HL-60 (cell line): ENCODE measurements around the gene MOCS3.

Source experiments
- DNase-seq, 2 experiments: peaks; one replicate each; pipeline ENCODE4 v3.0.0-alpha.2; 2010 to 2020; ENCODE audit warnings: low read depth in 1 of 2, low spot score in 1 of 2
- H3K27ac ChIP-seq: fragments of 250-450 bp; sonication (Bioruptor Pico); replicated peaks from 2 replicates; pipeline ENCODE4 v1.5.1; 2020; ENCODE audit warnings: mild to moderate bottlenecking, moderate library complexity
- H3K27me3 ChIP-seq: fragments of 250-450 bp; sonication (Bioruptor Pico); 2 replicates; pipeline ENCODE4 v1.5.1; 2021; ENCODE audit warnings: mild to moderate bottlenecking, moderate library complexity; ENCODE audit not compliant: insufficient read depth, poor library complexity, severe bottlenecking
- H3K4me3 ChIP-seq: replicated peaks from 2 replicates; pipeline ENCODE4 v1.5.1; 2011; ENCODE audit warnings: mild to moderate bottlenecking, control low read depth, low read length; ENCODE audit not compliant: insufficient read depth
- GABPA ChIP-seq: IDR thresholded peaks from 2 replicates; pipeline ENCODE4 v1.6.1; 2012; ENCODE audit warnings: low read depth
- POLR2AphosphoS5 ChIP-seq: IDR thresholded peaks from 2 replicates; pipeline ENCODE4 v1.6.1; 2012; ENCODE audit warnings: low read depth
- SPI1 ChIP-seq: IDR thresholded peaks from 2 replicates; pipeline ENCODE4 v1.6.1; 2012; ENCODE audit warnings: low read depth, mild to moderate bottlenecking, borderline replicate concordance
- TF ChIP-seq, protein P1 (sequence below): IDR thresholded peaks from one replicate; pipeline ENCODE4 v1.5.1; 2011; ENCODE audit warnings: low read length, control low read depth, inconsistent platforms; ENCODE audit not compliant: insufficient read depth
- TF ChIP-seq, protein P2 (sequence below): IDR thresholded peaks from 2 replicates; pipeline ENCODE4 v1.6.1; 2012; ENCODE audit warnings: low read depth; ENCODE audit not compliant: insufficient replicate concordance

The MOCS3 gene

DNA sequence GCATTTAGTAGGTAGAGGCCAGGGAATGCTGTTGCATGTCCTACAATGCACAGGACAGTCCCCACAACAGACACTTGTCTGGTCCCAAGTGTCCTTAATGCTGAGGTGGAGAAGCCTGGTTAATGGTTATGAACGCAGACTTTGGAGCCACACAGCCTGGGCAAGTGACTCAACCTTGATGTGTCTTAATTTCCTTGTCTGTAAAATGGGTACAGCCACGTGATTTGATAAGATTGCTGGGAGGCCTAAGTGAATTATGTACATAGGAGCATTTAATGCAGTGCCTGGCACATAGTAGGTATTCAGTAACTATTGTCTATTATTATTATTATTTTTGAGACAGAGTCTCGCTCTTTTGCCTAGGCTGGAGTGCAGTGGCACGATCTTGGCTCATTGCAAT is 52.9 kb downstream of the MOCS3 start:
- no peak for DNase-seq
- Histone ChIP-seq H3K27me3 (no peaks in the 10 kb centered on the region), H3K27ac (no peak overlapping the region), H3K4me3 (no peak overlapping the region)
- TF ChIP-seq, protein P1, sequence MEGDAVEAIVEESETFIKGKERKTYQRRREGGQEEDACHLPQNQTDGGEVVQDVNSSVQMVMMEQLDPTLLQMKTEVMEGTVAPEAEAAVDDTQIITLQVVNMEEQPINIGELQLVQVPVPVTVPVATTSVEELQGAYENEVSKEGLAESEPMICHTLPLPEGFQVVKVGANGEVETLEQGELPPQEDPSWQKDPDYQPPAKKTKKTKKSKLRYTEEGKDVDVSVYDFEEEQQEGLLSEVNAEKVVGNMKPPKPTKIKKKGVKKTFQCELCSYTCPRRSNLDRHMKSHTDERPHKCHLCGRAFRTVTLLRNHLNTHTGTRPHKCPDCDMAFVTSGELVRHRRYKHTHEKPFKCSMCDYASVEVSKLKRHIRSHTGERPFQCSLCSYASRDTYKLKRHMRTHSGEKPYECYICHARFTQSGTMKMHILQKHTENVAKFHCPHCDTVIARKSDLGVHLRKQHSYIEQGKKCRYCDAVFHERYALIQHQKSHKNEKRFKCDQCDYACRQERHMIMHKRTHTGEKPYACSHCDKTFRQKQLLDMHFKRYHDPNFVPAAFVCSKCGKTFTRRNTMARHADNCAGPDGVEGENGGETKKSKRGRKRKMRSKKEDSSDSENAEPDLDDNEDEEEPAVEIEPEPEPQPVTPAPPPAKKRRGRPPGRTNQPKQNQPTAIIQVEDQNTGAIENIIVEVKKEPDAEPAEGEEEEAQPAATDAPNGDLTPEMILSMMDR: no peak
- TF ChIP-seq, protein P2, sequence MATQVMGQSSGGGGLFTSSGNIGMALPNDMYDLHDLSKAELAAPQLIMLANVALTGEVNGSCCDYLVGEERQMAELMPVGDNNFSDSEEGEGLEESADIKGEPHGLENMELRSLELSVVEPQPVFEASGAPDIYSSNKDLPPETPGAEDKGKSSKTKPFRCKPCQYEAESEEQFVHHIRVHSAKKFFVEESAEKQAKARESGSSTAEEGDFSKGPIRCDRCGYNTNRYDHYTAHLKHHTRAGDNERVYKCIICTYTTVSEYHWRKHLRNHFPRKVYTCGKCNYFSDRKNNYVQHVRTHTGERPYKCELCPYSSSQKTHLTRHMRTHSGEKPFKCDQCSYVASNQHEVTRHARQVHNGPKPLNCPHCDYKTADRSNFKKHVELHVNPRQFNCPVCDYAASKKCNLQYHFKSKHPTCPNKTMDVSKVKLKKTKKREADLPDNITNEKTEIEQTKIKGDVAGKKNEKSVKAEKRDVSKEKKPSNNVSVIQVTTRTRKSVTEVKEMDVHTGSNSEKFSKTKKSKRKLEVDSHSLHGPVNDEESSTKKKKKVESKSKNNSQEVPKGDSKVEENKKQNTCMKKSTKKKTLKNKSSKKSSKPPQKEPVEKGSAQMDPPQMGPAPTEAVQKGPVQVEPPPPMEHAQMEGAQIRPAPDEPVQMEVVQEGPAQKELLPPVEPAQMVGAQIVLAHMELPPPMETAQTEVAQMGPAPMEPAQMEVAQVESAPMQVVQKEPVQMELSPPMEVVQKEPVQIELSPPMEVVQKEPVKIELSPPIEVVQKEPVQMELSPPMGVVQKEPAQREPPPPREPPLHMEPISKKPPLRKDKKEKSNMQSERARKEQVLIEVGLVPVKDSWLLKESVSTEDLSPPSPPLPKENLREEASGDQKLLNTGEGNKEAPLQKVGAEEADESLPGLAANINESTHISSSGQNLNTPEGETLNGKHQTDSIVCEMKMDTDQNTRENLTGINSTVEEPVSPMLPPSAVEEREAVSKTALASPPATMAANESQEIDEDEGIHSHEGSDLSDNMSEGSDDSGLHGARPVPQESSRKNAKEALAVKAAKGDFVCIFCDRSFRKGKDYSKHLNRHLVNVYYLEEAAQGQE: no peak
- TF ChIP-seq GABPA (no peak), SPI1 (no peak), POLR2AphosphoS5 (no peak)

DNA sequence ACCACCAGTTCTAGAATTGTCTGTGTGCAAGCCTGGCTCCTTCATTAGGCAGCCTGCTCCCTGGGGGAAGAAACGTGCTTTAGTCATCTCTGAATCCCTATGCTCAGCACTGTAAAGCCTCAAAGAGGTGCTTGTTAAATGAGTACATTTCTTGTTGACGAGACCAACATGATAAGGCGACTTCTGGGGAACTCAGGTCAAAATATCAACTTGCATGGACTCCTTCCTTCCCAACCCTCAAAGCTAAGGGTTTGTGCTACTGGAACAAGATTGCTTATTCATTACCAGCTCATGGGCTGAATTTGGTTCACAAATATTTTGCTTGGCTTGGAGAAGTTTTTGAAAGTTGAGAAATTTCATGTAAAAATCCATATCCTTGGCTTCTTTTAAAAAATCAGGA is 53.7 kb downstream of the MOCS3 start:
- Histone ChIP-seq H3K27ac (no peak overlapping the region), H3K27me3 (no peaks in the 10 kb centered on the region), H3K4me3 (no peak overlapping the region)
- DNase-seq: no peak
- no peak for TF ChIP-seq POLR2AphosphoS5
- TF ChIP-seq GABPA: no peak
- TF ChIP-seq, protein P2: no peak
- TF ChIP-seq, protein P1: no peak
- no peak for TF ChIP-seq SPI1
